MV-4-11 (cell line): Measurements from ENCODE around the gene CFAP73.
A peak's percentile ranks its signal among the peaks of the same experiment; 100 is the strongest.

Source experiments
- DNase-seq: peaks from one replicate; lab custom pipeline; 2025; lab: John Stamatoyannopoulos, UW

Gene CFAP73

GRCh38 chr12:113164014-113164413 is 14.5 kb downstream of the CFAP73 start:
- DNase-seq: no peak

GRCh38 chr12:113165521-113166450 is 16.3 kb downstream of the CFAP73 start:
- DNase-seq: no peak

- DNase-seq: no peak
These were observed 18.3 kb downstream of the CFAP73 start for GRCh38 chr12:113167868-113168267.

GRCh38 chr12:113169697-113170096 is 20.2 kb downstream of the CFAP73 start:
- no peak for DNase-seq

- DNase-seq: no peak
These were observed 20.9 kb downstream of the CFAP73 start for GRCh38 chr12:113170457-113170856.

GRCh38 chr12:113170926-113171325 is 21.4 kb downstream of the CFAP73 start:
- no peak for DNase-seq

- DNase-seq: peak; percentile 63
These were observed 22.0 kb downstream of the CFAP73 start for GRCh38 chr12:113171543-113171942.

- DNase-seq: no peak
These were observed 22.7 kb downstream of the CFAP73 start for GRCh38 chr12:113172185-113172584.

GRCh38 chr12:113173081-113173698 is 23.7 kb downstream of the CFAP73 start:
- DNase-seq: no peak

GRCh38 chr12:113174461-113175384 is 25.2 kb downstream of the CFAP73 start:
- DNase-seq: peak; percentile 18

- no peak for DNase-seq
These were observed 29.5 kb downstream of the CFAP73 start for GRCh38 chr12:113179023-113179422.

GRCh38 chr12:113180333-113180732 is 30.8 kb downstream of the CFAP73 start:
- DNase-seq: no peak

- DNase-seq: no peak
These were observed 32.5 kb downstream of the CFAP73 start for GRCh38 chr12:113181975-113182374.

GRCh38 chr12:113183030-113183589 is 33.6 kb downstream of the CFAP73 start:
- DNase-seq: no peak

- DNase-seq: no peak
These were observed 34.8 kb downstream of the CFAP73 start for GRCh38 chr12:113184098-113184899.

- peak; percentile 86 for DNase-seq
These were observed 35.3 kb downstream of the CFAP73 start for GRCh38 chr12:113184900-113185179.

- peak; percentile 65 for DNase-seq
These were observed 35.9 kb downstream of the CFAP73 start, which contains the start of the genes DDX54 and RITA1 for GRCh38 chr12:113185180-113186032. Gene DDX54, minus strand, starts transcription at chr12:113185478. Its CDS starts 27 bp downstream, at chr12:113185451. Gene RITA1, plus strand, starts transcription at chr12:113185721. Its CDS starts 1,026 bp downstream, at chr12:113186747.

GRCh38 chr12:113186033-113186365 is 36.5 kb downstream of the CFAP73 start:
- peak; percentile 8 for DNase-seq

GRCh38 chr12:113186666-113187325 is 37.3 kb downstream of the CFAP73 start:
- no peak for DNase-seq

GRCh38 chr12:113189361-113189760 is 39.8 kb downstream of the CFAP73 start:
- no peak for DNase-seq
